Neural cell (in vitro differentiated cells): Measurements from ENCODE around the gene WWTR1. TPM values are rescaled to one million over a fixed set of nuclear protein-coding genes. Genes with fewer than 3 reads are reported as not detected.

Experiments
- H2AFZ ChIP-seq: fragments of 200-600, 300-800 bp; sonication (generic), shearing (Covaris generic); 2 replicates; pipeline ENCODE4 v1.6.0; 2014; ENCODE audit warnings: low read depth, mild to moderate bottlenecking, antibody characterized with exemption, low read length, moderate library complexity
- H3F3A ChIP-seq: fragments of 200-600 bp; shearing (Covaris generic); 2 replicates; pipeline ENCODE4 v1.6.1; 2016; ENCODE audit warnings: mild to moderate bottlenecking, moderate library complexity, mixed read lengths, antibody characterized with exemption, low read length; ENCODE audit not compliant: insufficient read depth, poor library complexity, severe bottlenecking
- H3K27ac ChIP-seq: fragments of 200-600, 300-800 bp; sonication (generic), shearing (Covaris generic); 2 replicates; pipeline ENCODE4 v1.5.1; 2014; ENCODE audit warnings: mild to moderate bottlenecking, low read length, moderate library complexity
- H3K27me3 ChIP-seq: fragments of 300-800, 200-600 bp; sonication (generic), shearing (Covaris generic); 2 replicates; pipeline ENCODE4 v1.6.0; 2014; ENCODE audit warnings: mild to moderate bottlenecking, low read depth, low read length, moderate library complexity; ENCODE audit not compliant: insufficient read depth
- H3K36me3 ChIP-seq: fragments of 300-800, 200-600 bp; sonication (generic), shearing (Covaris generic); 2 replicates; pipeline ENCODE4 v1.5.1; 2014; ENCODE audit warnings: mild to moderate bottlenecking, antibody characterized with exemption, low read length, moderate library complexity; ENCODE audit not compliant: insufficient read depth
- H3K4me2 ChIP-seq: fragments of 300-800, 200-600 bp; sonication (generic), shearing (Covaris generic); 2 replicates; pipeline ENCODE4 v1.6.0; 2014; ENCODE audit warnings: mild to moderate bottlenecking, low read length
- H3K4me3 ChIP-seq: fragments of 300-800, 200-600 bp; sonication (generic), shearing (Covaris generic); 2 replicates; pipeline ENCODE4 v1.5.1; 2014; ENCODE audit warnings: mild to moderate bottlenecking, low read length, moderate library complexity
- H3K79me2 ChIP-seq: fragments of 200-600 bp; shearing (Covaris generic); replicated peaks from 2 replicates; pipeline ENCODE4 v1.6.0; 2014; ENCODE audit warnings: mild to moderate bottlenecking, low read length, moderate library complexity; ENCODE audit not compliant: insufficient read depth
- H3K9ac ChIP-seq: fragments of 300-800, 200-600 bp; sonication (generic), shearing (Covaris generic); 2 replicates; pipeline ENCODE4 v1.6.1; 2016; ENCODE audit warnings: mild to moderate bottlenecking, low read length, mixed read lengths
- H3K9me2 ChIP-seq: fragments of 200-600 bp; shearing (Covaris generic); 2 replicates; pipeline ENCODE4 v1.6.1; 2016; ENCODE audit warnings: mild to moderate bottlenecking, low read length, mixed read lengths; ENCODE audit not compliant: insufficient read depth
- H3K9me3 ChIP-seq: fragments of 200-600, 300-800 bp; sonication (generic), shearing (Covaris generic); 2 replicates; pipeline ENCODE4 v1.6.1; 2016; ENCODE audit warnings: mild to moderate bottlenecking, mixed run types, low read length, moderate library complexity, mixed read lengths
- H4K20me1 ChIP-seq: fragments of 200-600 bp; shearing (Covaris generic); 2 replicates; pipeline ENCODE4 v1.6.1; 2016; ENCODE audit warnings: mild to moderate bottlenecking, mixed run types; ENCODE audit not compliant: insufficient read depth
- CTCF ChIP-seq: fragments of 450-650 bp; IDR thresholded peaks from 2 replicates; pipeline ENCODE4 v1.5.1; 2014; ENCODE audit warnings: antibody characterized with exemption, mild to moderate bottlenecking, moderate library complexity; ENCODE audit not compliant: poor library complexity, severe bottlenecking
- EP300 ChIP-seq: fragments of 450-650 bp; conservative IDR thresholded peaks from 2 replicates; pipeline ENCODE4 v1.6.1; 2014; ENCODE audit warnings: antibody characterized with exemption, mild to moderate bottlenecking, moderate library complexity; ENCODE audit not compliant: poor library complexity, severe bottlenecking
- EZH2 ChIP-seq: fragments of 200-600, 300-800 bp; shearing (Covaris generic), sonication (generic); IDR thresholded peaks from 2 replicates; pipeline ENCODE4 v1.6.1; 2014; ENCODE audit warnings: antibody characterized with exemption, low read length, borderline replicate concordance, mild to moderate bottlenecking; ENCODE audit not compliant: insufficient read depth, poor library complexity, severe bottlenecking
- MXI1 ChIP-seq: fragments of 450-650 bp; conservative IDR thresholded peaks from 2 replicates; pipeline ENCODE4 v1.6.1; 2014; ENCODE audit warnings: antibody characterized with exemption, mild to moderate bottlenecking; ENCODE audit not compliant: poor library complexity, severe bottlenecking
- POLR2AphosphoS5 ChIP-seq: IDR thresholded peaks from 2 replicates; pipeline ENCODE4 v1.6.1; 2012
- RAD21 ChIP-seq: fragments of 450-650 bp; conservative IDR thresholded peaks from 2 replicates; pipeline ENCODE4 v1.6.1; 2014; ENCODE audit warnings: antibody characterized with exemption, mild to moderate bottlenecking, moderate library complexity
- REST ChIP-seq: IDR thresholded peaks from 2 replicates; pipeline ENCODE4 v1.6.1; 2012; ENCODE audit warnings: borderline replicate concordance
- SMC3 ChIP-seq: fragments of 450-650 bp; conservative IDR thresholded peaks from 2 replicates; pipeline ENCODE4 v1.6.1; 2014; ENCODE audit warnings: antibody characterized with exemption, mild to moderate bottlenecking, moderate library complexity; ENCODE audit not compliant: poor library complexity
- TAF1 ChIP-seq: IDR thresholded peaks from 2 replicates; pipeline ENCODE4 v1.6.1; 2012; ENCODE audit warnings: low read depth
- polyA plus RNA-seq: library from polyadenylated mRNA; depleted of rRNA; stranded (reverse); fragments of >200 nt; gene quantifications from 2 replicates; pipeline ENCODE4 v1.2.3, GENCODE V29; 2014

The WWTR1 gene
- polyA plus RNA-seq, 1 donor from 2014 or later = 0.97 TPM

- no peaks in the 10 kb centered on the region for H3K36me3 ChIP-seq
- peaks cover 29% of the 10 kb centered on the region for H3K27me3 ChIP-seq
- TF ChIP-seq RAD21 = no peak
- no peak overlapping the region for H3K27ac ChIP-seq
- no peaks in the 10 kb centered on the region for H3F3A ChIP-seq
- no peaks in the 10 kb centered on the region for H4K20me1 ChIP-seq
- no peak overlapping the region for H2AFZ ChIP-seq
- no peak overlapping the region for H3K4me3 ChIP-seq
- H3K9ac ChIP-seq = no peak overlapping the region
- no peaks in the 10 kb centered on the region for H3K79me2 ChIP-seq
- no peaks in the 10 kb centered on the region for H3K9me3 ChIP-seq
- H3K4me2 ChIP-seq = no peak overlapping the region
- no peaks in the 10 kb centered on the region for H3K9me2 ChIP-seq
These were observed 3.6 kb downstream of the WWTR1 start for GRCh38 chr3:149654188-149654601.

GRCh38 chr3:149653564-149653963 is 4.3 kb downstream of the WWTR1 start:
- Histone ChIP-seq H2AFZ (no peak overlapping the region), H3K79me2 (no peaks in the 10 kb centered on the region), H3F3A (no peaks in the 10 kb centered on the region), H4K20me1 (no peaks in the 10 kb centered on the region), H3K9me2 (no peaks in the 10 kb centered on the region), H3K9me3 (no peaks in the 10 kb centered on the region), H3K9ac (no peak overlapping the region), H3K36me3 (no peaks in the 10 kb centered on the region), H3K27ac (no peak overlapping the region), H3K4me2 (no peak overlapping the region), H3K4me3 (no peak overlapping the region), H3K27me3 (peaks cover 25% of the 10 kb centered on the region)
- TF ChIP-seq CTCF (no peak), MXI1 (no peak), REST (no peak), TAF1 (no peak), EP300 (no peak), POLR2AphosphoS5 (no peak), SMC3 (no peak), RAD21 (no peak), EZH2 (no peak)

GRCh38 chr3:149653136-149653535 is 4.7 kb downstream of the WWTR1 start:
- Histone ChIP-seq H3K9ac (no peak overlapping the region), H3K4me2 (no peak overlapping the region), H3K9me2 (no peaks in the 10 kb centered on the region), H2AFZ (no peak overlapping the region), H4K20me1 (no peaks in the 10 kb centered on the region), H3K4me3 (no peak overlapping the region), H3F3A (no peaks in the 10 kb centered on the region), H3K27ac (no peak overlapping the region), H3K79me2 (no peaks in the 10 kb centered on the region), H3K36me3 (no peaks in the 10 kb centered on the region), H3K27me3 (peaks cover 20% of the 10 kb centered on the region), H3K9me3 (no peaks in the 10 kb centered on the region)
- TF ChIP-seq CTCF = no peak
- no peak for TF ChIP-seq RAD21
- TF ChIP-seq POLR2AphosphoS5 = no peak
- TF ChIP-seq SMC3 = no peak
- TF ChIP-seq EP300 = no peak
- TF ChIP-seq EZH2 = no peak
- no peak for TF ChIP-seq REST
- TF ChIP-seq TAF1 = no peak
- TF ChIP-seq MXI1 = no peak
